Measurements from ENCODE around the gene KCNIP2.

Gene KCNIP2

GRCh38 chr10:101784558-101784957, 59.0 kb downstream of the KCNIP2 start:
- Histone ChIP-seq H3K4me1 (peaks cover 7% of the 10 kb centered on the region), H3K27me3 (no peaks in the 10 kb centered on the region), H3K9me3 (no peaks in the 10 kb centered on the region), H3K4me3 (ENCODE audit: low read depth, low read length) (no peak overlapping the region), H3K36me3 (peaks cover 30% of the 10 kb centered on the region)
- TF ChIP-seq CTCF (IDR thresholded peaks at IDR 0.05; ENCODE audit: low read depth, low read length), result no peak
- no peak for DNase-seq

- no peak for TF ChIP-seq CTCF (IDR thresholded peaks at IDR 0.05; ENCODE audit: low read depth, low read length)
- no peaks in the 10 kb centered on the region for H3K9me3 ChIP-seq
- no peak for DNase-seq
- H3K36me3 ChIP-seq, result peaks cover 22% of the 10 kb centered on the region
- peak overlapping the region; percentile 84 for H3K4me3 ChIP-seq (ENCODE audit: low read depth, low read length)
- H3K27me3 ChIP-seq, result no peaks in the 10 kb centered on the region
- peaks cover 7% of the 10 kb centered on the region for H3K4me1 ChIP-seq
These were observed 59.9 kb downstream of the KCNIP2 start for GRCh38 chr10:101783736-101784118.

- peak within 1 kb of the TSS; percentile 84 for H3K4me3 ChIP-seq (ENCODE audit: low read depth, low read length)
- no peaks in the 10 kb centered on the region for H3K27me3 ChIP-seq
- peak; percentile 89 for DNase-seq
- peaks cover 7% of the 10 kb centered on the region for H3K4me1 ChIP-seq
- H3K9me3 ChIP-seq, result no peaks in the 10 kb centered on the region
- no peak for TF ChIP-seq CTCF (IDR thresholded peaks at IDR 0.05; ENCODE audit: low read depth, low read length)
- peaks cover 20% of the 10 kb centered on the region for H3K36me3 ChIP-seq
These were observed 60.5 kb downstream of the KCNIP2 start, which contains the start of gene NPM3 for GRCh38 chr10:101782811-101783735. Gene NPM3, minus strand, starts transcription at chr10:101783446. Its CDS starts 56 bp downstream, at chr10:101783390.

GRCh38 chr10:101781984-101782810, 61.4 kb downstream of the KCNIP2 start:
- no peaks in the 10 kb centered on the region; the same call in 1 of the 2 replicates for H3K27me3 ChIP-seq
- H3K4me3 ChIP-seq (ENCODE audit: low read depth, low read length), result peak overlapping the region; percentile 84
- no peak for DNase-seq
- peaks cover 7% of the 10 kb centered on the region for H3K4me1 ChIP-seq
- H3K36me3 ChIP-seq, result peaks cover 16% of the 10 kb centered on the region
- TF ChIP-seq CTCF (IDR thresholded peaks at IDR 0.05; ENCODE audit: low read depth, low read length), result no peak
- no peaks in the 10 kb centered on the region for H3K9me3 ChIP-seq

GRCh38 chr10:101781655-101781983, 62.0 kb downstream of the KCNIP2 start:
- Histone ChIP-seq H3K4me3 (ENCODE audit: low read depth, low read length) (peak overlapping the region; percentile 84), H3K36me3 (peaks cover 10% of the 10 kb centered on the region), H3K27me3 (peaks cover 3% of the 10 kb centered on the region; the same call in 1 of the 2 replicates), H3K4me1 (peaks cover 7% of the 10 kb centered on the region), H3K9me3 (no peaks in the 10 kb centered on the region)
- no peak for TF ChIP-seq CTCF (IDR thresholded peaks at IDR 0.05; ENCODE audit: low read depth, low read length)
- no peak for DNase-seq
